Right lobe of liver (tissue), 4 donors: ENCODE measurements around the gene DDX39A.

Experiments
- CTCF ChIP-seq, 4 donors: fragments of 200-600 bp in 3 of 4; fragments of 450-650 bp in 1 of 4; IDR thresholded peaks; one replicate each; pipeline versions ENCODE4 v1.5.1 to v1.8.0; 2016 to 2022; ENCODE audit warnings: antibody characterized with exemption in 4 of 4, mild to moderate bottlenecking in 2 of 4
- POLR2A ChIP-seq: fragments of 450-650 bp; IDR thresholded peaks from one replicate; pipeline ENCODE4 v1.6.1; 2017; ENCODE audit warnings: antibody characterized with exemption, mild to moderate bottlenecking
- donor health status: DM: no; HTN: no; CAD: no.
- donor health status: DM: no; HTN: no; CAD: no.
- donor health status: DM: no; HTN: yes; CAD: no.

- TF ChIP-seq CTCF (IDR thresholded peaks at IDR 0.05), result no peak
- TF ChIP-seq POLR2A, result no peak
These were observed 55.7 kb downstream of the DDX39A start for GRCh38 chr19:14363183-14364097.
